AML-193 (cell line): ENCODE results near the gene DNAAF8.

ENCODE experiments used
- DNase-seq, 2 experiments: peaks; one replicate each; lab custom pipeline; 2025; lab: John Stamatoyannopoulos, UW

DNAAF8 gene

DNA sequence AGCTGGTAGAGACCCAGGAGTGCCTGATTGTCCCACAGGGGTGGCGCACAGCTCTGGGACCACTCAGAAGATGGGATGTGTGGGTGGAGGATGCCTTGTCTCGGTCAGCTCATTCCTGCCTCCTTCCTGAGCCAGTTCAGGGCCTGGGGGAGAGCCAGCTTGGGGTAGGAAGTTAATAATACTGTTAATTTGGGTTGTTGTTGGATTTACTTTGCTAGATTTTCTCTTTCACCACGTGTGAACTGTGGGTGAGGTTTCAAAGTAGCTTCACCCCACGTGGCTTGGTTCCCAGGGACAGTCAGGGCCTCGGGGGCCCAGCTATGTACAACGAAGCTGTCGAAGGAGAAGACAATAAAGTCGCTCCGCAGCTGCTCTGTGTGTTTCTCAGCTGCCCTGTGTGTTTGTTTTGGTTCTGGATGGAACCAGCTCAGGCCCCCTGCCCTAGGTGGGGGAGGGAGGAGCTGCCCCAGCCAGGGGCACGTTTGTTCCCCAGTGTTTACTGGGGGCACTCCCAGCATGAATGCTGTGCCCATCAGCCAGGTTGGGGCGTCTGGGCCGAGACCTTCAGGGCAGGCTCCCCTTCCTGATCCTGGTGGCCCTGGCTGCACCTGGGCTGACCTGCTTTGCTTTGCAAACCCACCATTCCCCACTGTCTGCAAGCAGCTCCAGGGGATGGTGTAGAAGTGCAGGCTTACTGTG, 38.7 kb upstream of the DNAAF8 start:
- DNase-seq, result no peak

DNA sequence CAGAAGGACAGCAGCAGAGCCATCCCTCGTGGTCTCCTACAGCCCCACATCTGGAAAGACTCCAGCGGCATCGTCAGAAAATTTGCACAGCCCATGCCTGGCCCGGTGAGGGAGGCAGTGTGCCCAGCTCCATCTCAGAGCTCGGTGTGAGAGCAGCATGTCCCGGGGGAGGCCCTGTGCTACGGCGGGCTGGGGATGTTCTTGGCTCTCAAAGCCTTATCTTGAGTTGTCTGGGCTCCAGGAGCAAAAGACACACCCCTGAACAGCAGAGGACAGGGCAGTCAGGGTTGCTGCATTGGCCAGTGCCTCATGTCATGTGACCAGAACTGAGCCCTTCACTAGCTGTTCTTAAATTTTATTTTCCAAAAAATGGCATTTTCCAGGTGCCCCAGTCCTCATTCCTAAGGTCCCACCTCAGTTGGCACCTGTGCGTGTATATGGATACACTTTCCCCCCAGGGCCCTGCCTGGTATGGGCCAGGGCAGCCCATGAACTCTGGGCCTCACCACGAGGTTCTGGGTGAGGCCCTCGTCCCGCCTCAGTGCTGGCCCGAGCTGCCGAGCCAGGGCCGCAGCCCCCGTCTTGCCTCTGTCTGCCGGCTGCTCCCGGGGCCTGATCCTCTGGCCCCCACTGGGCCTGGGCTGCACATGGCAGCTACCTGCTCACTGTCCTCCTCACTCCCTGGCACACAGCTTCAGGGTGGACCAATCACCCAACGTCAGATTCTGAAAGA, 38.0 kb upstream of the DNAAF8 start:
- no peak for DNase-seq

DNA sequence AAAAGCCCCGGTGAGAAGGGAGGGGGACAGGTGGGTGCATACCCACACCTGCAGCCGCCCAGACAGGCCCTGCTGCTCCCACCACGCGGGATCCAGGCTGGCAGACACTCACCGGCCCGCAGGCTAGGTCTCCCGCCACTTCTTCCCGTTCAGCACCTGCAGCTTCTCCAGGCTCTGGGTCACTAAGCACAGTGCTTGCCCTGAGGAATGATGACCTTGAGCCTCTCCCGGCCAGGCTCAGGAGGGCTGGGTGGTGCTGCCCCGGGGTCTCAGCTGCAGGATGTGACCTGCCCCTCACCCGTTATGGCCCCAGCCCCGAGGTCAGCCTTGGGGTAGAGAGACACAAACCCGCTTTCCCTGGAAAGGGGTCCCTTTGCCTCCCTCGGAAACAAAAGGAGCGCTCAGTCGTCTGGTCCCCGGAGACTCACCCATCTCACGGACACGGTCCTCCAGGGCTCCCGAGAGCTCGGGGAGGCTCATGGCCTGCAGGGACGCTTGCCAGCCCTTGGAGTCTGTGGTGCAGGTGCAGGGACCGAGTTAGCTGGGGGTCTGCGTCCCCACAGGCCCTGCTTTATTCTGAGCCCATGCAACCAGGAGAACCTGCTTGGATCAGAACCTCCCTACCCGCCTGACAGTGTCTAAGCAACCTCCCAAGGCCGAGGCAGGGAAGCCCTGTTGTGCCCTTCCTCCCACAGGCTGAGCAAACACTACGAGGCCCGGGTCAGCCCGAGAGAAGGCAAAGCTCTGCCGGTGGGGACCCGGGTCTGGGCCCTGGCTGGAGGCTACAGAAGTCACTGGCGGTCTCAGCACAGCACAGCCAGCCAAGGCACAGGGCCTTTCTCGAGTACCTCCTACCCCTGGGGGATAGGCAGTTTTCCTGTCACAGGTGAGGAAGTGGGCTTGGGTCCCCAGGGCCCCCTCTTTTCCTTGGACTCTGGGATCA, 37.2 kb upstream of the DNAAF8 start:
- DNase-seq, result no peak

DNA sequence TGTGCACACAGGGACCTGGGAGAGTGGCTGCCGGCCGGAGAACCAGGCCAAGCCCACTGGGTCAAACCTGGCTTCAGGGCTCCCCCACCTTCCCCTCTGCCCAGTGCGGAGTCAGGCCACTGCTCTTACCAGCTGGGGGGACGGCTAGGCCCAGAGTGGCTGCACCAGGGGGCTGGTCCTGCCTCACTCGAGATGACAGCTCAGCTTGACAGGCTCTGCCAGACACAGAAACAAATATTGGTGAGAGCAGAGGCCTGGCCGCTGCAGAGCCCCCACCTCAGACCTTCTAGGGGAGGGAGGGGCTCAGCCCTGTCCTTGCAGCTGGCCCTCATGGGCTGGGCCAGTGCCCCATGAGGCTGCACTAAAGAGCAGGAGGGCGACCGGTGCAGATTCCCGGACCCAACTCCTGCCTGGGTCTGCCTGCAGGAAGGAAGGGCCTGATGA, 36.5 kb upstream of the DNAAF8 start:
- DNase-seq, result no peak

DNA sequence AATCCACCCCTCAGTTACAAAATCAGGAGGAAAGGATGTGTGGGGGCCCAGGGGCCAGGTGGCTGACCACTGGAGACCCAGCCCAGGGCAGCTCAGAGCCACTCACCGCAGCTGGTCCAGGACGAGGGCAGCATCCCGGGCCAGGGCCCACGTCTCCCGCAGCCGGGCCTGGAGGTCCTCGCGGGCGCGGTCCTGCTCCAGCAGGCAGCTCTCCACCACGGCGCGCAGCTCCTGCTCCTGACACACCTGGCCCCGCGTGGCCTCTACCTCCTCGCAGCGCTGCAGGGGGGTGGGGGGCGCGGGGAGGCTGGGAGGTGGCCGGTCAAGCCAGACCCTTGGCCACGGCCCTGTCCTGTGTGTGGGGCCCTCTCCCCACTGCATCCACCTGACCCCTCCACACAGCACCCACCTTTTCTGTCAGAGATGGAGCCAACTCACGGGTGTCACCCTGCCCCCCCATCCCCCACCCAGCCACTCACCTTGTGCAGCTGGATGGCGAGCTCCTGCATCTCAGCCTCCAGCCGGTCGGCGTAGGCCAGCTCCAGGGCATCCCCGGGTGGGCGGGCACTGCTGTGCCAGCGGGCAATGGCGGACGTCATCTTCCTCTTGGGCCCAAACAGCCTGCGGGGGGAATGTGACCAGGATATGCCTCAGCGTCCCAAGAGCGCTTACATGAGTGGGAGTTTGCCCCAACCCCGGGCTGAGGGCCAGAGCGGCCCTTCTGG, 35.9 kb upstream of the DNAAF8 start:
- DNase-seq, result no peak

DNA sequence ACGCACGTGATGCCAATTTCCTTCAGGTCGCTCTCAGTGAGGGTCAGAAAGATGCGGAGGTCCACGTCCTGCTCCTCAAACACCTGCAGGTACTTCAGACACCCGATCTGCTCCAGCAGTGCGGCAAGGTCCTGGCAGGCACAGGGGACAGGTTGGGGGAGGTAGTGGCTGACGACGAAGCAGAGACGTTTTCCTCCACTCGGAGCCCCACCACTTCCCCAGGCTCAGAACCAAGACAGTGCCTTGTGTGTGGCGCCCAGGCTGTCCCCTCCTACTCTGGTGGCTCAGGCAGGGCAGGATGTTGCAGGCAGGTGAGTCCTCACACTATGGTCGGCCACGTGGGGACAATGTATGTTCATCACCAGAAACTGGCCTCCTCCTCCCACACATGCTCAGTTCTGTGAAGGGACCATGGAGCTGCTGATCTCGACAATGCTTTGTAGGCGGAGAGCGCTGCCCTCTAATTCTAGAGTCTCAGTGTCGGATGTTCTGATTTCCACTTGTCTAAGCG, 35.2 kb upstream of the DNAAF8 start:
- DNase-seq, result no peak

DNA sequence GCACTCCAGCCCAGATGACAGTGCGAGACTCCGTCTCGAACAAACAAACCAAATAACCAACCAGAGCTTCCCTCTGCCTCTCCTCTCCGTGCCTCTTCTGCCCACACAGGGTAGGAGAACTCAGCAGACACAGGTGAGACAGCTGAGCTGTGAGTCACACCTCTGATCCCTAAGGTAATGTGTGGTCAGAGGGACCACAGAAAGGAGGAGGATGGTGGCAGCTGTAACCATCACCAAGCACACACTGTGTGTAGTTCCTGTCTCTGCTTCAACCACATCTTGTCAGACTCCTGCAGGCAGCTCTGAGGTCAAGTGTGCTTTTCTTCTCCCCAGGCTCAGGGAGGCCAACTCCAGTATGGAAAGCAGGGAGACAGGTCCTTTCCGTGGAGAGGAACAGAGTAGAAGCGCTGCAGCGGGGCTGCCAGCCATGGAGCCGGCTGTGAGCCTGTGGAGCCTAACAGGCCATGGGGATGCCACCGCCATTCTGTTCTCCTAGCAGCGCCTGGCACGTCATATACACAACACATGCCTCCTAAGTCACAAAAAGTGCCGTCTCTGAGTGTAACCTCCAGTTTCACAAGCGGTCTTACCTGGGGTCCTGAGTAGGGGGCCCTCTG, 33.8 kb upstream of the DNAAF8 start:
- DNase-seq, result no peak

DNA sequence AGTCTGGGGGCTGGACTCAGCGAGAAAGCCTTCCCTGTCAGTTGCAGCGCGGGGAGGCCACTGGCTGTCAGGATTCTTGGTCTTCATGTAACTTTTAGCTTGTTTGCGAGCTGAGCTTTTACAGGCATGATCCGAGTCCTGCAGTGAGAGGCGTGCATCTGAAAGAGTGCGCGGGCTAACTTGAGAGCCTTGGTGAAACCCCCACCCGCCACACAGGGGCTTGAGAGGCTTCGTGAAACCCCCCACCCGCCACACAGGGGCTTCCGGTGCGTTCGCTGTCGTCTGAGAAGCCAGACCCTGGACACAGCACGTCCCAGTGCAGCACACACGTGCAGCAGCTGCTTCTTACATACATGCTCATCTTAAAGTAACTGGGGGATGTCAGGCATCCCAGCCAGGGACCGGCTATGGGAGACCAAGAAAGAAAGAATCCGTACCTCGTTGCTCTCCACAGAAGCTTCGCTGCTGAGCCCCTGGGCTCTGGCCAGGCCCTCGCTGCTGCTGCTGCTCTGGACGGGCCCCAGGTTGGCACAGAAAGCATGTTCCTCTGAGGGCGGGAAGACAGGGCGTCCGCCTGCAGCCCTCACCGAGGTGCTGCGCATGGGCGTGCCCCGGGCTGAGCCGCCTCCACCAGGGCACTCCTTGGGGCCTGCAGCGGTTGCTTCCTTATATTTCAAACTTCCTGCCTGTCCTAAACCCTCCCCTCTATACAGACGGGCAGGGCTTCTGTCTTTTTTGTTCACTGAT, 33.2 kb upstream of the DNAAF8 start:
- no peak for DNase-seq

DNA sequence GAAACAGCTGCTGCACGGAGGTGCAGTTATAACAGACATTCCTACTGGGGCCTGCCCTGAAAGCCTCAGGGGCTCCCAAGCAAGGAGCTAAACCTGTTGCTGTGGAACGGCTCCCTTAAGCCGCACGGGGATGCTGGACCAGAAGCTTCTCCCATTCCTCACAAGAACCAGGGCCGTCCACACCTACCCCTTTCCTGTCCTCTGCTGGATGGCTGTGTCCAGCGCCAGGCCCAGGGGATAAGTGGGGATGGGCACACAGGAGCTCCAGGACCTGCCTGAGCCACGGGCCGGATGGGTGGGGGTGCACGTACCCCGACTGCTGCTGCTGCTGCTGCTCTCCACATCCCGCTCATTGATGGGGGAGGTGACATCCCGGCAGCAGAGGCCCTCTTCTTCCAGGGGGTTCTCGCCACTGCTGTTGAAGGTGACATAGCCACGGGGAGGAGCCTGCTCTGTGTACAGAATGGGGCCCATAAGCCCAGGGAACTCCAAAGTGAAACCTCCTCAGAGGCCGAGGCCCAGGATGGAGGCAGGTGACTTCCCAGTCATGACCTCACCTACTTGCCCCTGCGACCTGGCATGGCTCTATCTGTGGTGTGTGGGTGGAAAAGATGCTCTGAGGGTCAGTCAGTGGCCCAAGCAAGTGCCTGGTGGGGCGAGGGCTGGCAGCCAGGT, 32.4 kb upstream of the DNAAF8 start:
- DNase-seq, result no peak

DNA sequence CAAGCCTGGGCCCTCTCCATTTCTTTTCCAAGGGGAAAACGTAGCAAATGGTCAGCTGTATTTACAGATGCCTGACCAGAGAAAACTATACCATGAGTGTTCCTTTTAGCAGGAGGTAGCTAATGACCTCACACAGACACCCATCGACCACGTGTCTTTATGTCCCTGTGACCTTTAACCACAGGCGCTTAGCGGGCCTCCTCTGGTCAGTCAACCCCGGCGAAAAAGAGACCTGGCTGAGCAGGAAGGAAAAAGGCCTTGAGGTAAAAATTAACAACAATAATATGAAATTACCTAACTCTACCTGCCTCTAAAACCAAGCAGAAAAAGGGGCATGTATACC, 31.9 kb upstream of the DNAAF8 start:
- DNase-seq, result no peak

DNA sequence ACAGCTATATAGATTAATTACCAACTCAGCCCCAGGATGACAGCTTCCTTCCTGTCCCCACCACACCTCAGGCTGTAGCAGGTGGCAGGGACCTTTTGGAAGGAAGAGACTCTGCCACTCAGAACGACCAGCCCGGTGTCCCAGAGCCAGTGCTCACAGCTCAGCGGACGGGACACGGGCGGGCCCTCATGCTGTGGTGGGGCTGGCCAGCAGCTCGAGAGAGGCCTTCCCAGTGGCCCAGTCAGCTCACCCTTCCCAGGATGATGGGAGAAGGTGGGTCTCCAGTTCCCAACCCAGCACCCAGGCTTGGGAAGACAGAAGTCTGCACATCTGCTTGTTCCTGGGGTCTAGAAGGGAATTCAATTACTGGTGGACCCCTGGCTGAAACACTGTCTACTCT, 30.4 kb upstream of the DNAAF8 start:
- no peak for DNase-seq

DNA sequence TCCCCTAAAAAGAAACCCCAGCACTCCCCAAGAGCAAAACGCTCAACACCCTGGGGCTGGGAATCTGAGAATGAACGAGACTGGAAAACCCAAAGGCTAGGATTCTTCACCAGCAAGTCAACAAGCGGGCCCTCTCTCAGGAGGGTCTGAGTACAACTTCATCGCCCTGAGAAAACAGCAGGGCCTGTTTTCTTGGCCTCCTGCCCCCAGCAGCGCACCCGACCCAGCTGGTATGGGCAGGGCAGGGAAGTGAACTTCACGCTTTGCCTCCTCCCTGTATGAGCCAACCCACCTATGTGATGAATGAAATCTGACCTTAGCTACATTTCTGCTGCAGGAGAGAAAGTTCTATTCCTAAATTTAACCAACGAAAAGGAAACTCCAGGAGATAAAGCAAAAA, 29.8 kb upstream of the DNAAF8 start:
- no peak for DNase-seq

DNA sequence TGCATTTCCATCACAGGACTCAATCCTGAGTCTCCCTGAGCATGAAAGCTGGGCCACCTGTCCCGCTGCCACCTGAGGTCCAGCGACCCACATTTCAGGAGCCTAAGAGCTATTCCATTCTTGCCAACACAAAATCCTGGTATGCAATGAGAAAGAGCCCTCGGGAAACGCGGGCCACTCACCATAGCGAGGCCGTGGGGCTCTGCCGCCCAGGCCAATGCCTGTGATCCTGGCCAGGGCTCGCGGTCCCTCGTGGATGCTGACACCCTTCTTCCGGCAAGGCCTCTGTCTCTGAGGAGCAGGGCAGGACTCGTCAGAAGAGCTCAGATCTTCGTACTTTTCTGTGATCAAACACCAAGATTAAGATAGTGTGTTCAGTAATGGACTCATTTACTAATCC, 29.4 kb upstream of the DNAAF8 start:
- DNase-seq, result no peak

DNA sequence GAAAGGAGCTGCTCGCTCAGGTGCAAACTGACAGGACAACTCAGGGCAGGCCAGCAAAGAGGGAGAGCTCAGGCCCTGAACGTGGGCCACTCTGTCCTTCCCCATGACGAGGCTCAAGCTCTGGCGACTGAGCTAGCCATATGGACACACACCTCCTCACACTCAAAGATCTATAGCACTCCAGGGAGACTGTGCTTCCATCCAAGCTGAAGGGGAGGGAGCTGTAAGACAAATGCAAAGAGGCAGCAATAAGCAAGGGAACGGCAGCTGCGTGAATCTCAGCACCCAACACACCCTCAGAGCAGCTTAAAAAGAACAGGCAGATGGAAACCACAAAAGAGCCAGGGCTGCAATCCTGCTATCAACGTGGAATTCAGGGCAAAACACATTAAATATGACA, 27.5 kb upstream of the DNAAF8 start:
- no peak for DNase-seq

DNA sequence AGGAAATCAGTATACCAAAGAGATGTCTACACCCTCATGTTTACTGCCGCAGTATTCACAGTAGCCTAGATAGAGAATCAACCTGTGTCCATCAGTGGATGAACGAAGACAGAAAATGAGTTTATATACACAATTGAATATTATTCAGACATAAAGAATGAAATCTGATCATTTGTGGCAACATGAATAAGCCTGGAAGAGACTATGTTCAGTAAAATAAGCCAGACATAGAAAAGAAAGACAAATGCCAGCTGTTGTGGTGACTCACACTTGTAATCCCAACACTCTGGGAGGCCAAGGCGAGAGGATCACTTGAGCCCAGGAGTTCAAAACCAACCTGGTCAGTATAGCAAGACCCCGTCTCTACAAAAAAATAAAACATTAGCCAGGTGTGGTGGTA, 24.9 kb upstream of the DNAAF8 start:
- DNase-seq, result no peak

DNA sequence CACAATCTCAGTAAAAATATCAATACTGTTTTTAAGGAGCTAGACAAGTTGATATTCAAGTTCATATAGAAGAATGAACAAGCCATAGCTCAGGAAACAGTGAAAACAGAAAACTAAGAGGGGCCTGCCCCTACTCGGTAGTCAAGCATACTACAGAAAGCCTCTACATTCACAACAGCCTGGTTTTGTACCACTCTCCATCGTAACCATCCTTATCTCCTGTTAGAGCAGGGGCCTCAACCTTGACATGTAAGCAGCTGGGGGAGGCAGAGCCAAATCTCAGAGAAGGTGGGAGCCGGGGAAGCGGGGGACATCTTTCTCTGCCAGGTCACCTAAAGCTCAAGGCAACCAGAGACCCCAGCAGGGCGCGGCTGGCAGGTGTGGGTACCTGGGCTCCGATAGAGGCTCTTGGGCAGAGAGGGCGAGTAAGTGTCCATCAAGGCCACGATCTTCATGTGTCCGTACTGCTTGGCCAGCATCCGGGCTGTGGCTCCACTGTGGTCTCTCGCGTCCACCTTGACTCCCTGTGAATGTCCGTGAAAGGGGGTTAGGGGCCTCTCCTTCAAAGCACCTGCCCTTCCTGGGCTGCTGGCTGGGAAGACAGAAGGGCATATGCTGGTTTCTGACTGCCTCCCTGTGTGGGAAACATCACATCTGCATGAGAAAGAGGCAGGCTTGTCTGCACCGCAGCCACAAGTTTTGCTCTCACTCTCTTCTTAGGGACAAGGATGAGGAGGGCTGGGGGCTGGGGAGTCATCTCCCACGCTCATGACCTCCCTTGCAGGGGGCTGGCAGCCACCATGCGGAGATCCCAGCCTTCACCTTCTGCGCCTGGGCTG, 20.5 kb upstream of the DNAAF8 start:
- DNase-seq, result no peak

DNA sequence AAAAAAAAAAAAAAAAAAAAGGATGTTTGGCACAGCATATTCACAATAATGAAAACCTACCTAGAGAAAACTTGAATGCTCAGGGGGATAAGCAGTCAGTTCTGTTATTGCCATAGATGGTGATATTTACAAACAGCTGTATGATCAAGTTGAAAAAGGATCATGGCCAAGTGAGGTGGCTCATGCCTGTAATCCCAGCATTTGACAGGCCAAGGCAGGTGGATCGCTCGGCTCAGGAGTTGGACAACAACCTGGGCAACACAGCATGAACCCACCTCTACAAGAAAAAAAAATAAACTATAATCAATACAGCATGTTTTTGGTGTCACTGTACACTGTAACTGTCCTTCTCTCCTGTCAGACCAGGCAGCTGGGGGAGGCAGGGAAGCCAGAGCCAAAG, 19.3 kb upstream of the DNAAF8 start:
- no peak for DNase-seq

DNA sequence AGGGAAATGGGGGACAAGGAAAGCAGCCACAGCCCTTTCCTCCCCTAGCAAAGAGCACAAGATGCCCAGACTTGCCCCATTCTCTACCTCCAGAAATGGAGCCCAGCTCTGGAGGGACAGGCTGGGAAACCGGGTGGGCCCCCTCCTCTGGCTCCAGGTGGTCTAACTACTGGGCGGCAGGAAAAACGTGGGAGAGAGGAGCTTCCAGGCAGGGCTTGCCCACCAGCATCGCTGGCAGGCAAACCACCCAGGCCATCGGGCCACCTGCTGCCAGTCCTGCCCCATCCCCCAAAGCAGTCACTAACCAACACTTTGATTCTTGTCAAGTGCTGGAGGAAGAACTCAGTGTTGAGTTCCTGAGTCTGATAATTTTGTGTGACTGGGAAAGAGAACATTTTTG, 15.9 kb upstream of the DNAAF8 start:
- no peak for DNase-seq

DNA sequence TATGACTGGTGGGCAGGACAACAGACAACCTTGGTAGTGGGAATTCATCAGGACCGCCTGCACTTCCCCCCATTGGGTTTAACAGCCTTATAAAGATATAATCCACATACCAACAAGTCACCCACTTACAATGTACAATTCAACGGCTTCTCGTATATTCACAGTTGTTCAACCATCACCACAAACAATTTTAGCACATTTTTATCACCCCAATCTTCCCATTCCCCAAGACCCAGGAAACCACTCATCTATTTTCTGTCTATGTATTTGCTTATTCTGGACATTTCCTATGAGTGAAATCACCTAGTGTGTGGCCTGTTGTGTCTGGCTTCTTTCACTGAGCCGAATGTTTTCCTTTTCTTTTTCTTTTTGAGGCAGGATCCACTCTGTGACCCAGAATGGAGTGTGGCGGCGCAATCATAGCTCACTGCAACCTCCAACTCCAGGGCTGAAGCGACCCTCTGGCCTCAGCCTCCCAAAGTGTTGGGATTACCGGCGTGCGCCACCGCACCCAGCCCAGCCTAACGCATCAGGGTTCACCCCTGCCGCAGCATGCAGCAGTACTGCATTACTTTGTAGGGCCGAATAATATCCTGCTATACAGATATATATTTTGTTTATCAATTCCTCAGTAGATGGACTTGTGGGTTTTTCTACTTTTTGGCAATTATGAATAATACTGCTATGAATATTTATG, 11.1 kb upstream of the DNAAF8 start:
- no peak for DNase-seq
